Epithelial cell of proximal tubule (primary cell): ENCODE measurements around the gene SRP72. TPM values are rescaled to one million over a fixed set of nuclear protein-coding genes. Genes with fewer than 3 reads are reported as not detected.
A peak's percentile ranks its signal among the peaks of the same experiment; 100 is the strongest.

Source experiments
- DNase-seq: peaks from one replicate; pipeline ENCODE4 v3.0.0-alpha.2; 2011; ENCODE audit warnings: low read depth
- H3K4me3 ChIP-seq: 2 replicates; pipeline ENCODE4 v1.5.1; 2011; ENCODE audit warnings: low read depth, mild to moderate bottlenecking, low read length
- total RNA-seq: library from RNA; depleted of rRNA; stranded (reverse); fragments of >200 nt; gene quantifications from 2 replicates; pipeline ENCODE4 v1.2.3, GENCODE V29; 2015
- TF ChIP-seq, protein P1 (sequence below): conservative IDR thresholded peaks from 2 replicates; pipeline ENCODE4 v1.5.1; 2012; ENCODE audit warnings: low read depth, mild to moderate bottlenecking, low read length

SRP72 gene
- total RNA-seq, 1 donor from 2014 or later = 66.5 TPM

DNA sequence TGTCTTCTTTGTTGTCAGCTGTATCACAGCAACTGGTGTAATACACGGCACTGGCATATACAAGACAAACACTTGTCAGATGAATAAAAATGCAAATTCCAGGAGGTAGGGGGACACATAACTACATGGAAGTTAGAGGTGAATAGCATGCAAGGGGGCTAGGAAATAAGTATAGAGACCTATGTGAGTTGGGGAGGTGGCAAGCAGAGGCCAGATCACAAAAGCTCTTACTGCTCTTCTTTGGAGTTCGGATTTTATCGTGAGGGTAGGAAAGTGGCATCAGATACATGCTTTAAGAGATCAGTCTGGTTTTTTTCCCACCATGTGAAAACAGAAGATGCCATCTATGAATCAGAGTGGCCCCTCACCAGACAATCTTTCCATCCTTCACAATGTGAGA lies 2.8 kb upstream of the SRP72 start:
- H3K4me3 ChIP-seq = no peak overlapping the region
- DNase-seq = no peak
- TF ChIP-seq, protein P1, sequence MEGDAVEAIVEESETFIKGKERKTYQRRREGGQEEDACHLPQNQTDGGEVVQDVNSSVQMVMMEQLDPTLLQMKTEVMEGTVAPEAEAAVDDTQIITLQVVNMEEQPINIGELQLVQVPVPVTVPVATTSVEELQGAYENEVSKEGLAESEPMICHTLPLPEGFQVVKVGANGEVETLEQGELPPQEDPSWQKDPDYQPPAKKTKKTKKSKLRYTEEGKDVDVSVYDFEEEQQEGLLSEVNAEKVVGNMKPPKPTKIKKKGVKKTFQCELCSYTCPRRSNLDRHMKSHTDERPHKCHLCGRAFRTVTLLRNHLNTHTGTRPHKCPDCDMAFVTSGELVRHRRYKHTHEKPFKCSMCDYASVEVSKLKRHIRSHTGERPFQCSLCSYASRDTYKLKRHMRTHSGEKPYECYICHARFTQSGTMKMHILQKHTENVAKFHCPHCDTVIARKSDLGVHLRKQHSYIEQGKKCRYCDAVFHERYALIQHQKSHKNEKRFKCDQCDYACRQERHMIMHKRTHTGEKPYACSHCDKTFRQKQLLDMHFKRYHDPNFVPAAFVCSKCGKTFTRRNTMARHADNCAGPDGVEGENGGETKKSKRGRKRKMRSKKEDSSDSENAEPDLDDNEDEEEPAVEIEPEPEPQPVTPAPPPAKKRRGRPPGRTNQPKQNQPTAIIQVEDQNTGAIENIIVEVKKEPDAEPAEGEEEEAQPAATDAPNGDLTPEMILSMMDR = no peak

DNA sequence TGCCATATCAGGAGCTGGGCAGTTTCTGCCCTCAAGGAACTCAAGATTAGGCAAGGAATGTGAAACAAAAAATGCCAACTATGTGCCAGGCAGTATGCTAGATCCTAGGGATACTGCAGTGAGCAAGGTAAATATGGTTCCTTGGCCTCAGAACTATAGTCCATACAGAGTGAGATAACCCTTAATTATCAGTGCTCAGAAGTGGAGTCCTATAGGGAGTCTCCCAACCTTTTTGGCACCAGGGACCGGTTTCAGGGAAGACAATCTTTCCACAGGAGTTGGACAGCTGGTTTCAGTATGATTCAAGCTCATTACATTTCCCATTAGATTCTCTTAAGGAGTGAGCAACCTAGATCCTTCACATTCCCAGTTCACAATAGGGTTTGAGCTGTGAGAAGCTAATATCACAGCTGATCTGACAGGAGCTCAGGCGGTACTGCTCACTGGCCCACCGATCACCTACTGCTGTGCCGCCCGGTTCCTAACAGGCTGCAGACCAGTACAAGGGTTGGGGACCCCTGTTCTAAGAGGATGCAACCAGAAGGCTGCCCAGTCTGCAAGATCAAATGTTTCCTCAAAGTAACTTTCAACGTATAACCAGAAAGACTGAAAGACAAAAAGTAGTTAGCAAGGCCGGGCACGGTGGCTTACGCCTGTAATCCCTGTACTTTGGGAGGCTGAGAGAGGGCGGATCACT lies 1.7 kb upstream of the SRP72 start:
- DNase-seq = no peak
- peak overlapping the region; percentile 97 for H3K4me3 ChIP-seq
- TF ChIP-seq, protein P1 = no peak

DNA sequence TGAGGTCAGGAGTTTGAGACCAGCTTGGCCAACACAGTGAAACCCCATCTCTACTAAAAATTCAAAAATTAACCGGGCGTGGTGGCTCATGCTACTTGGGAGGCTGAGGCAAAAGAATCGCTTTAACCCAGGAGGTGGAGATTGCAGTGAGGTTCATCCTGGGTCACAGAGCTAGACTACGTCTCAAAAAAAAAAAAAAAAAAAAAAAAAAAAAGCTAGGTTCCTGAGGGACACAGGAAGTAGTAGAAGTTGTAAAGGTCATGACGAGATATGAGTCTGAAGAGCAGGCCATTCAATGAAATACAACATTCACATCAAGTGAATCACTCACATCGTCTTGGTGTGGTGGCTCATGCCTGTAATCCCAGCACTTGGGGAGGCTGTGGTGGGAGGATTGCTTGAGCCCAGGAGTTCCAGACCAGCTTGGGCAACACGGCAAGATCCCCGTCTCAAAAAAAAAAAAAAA lies 1.1 kb upstream of the SRP72 start:
- peak overlapping the region; percentile 97 for H3K4me3 ChIP-seq
- peak; percentile 64 for DNase-seq

DNA sequence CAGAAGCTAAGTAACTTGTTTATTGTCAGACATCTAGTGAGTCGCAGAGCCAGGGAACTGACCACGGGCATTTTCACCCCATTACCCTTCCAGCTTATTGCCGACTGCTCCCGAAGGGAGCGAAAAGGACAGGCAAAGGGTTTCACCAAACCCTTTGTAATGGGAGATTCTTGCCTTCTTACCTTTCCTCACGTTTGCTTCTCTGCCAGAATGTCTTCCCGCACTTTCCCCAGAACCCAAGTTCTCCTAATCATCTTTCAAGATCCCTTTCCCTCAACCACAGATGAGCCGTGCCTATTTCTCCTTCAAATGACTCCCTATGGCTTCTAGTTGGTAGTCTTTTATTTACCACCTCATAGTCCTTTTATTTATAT lies 520 bp upstream of the SRP72 start:
- peak overlapping the region; percentile 97 for H3K4me3 ChIP-seq
- no peak for DNase-seq
- TF ChIP-seq, protein P1 = no peak

DNA sequence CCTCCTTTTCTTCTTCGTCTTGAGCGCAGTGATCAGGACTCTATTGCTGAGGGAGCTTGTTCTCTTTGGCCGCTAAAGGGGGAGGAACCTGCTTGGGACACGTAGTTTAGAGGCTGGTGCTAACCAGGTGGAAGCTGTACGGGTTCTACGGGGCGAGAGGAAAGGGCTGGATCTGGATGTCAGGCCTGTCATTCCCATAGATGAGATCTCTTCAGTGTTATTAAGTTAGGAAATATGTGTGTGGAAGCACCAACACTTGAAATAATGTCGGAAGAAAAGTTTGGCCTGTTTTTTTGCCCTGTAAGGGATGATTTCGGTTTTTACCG lies 643 bp downstream of the SRP72 start:
- peak overlapping the region; percentile 97 for H3K4me3 ChIP-seq
- no peak for DNase-seq
- TF ChIP-seq, protein P1 = no peak

DNA sequence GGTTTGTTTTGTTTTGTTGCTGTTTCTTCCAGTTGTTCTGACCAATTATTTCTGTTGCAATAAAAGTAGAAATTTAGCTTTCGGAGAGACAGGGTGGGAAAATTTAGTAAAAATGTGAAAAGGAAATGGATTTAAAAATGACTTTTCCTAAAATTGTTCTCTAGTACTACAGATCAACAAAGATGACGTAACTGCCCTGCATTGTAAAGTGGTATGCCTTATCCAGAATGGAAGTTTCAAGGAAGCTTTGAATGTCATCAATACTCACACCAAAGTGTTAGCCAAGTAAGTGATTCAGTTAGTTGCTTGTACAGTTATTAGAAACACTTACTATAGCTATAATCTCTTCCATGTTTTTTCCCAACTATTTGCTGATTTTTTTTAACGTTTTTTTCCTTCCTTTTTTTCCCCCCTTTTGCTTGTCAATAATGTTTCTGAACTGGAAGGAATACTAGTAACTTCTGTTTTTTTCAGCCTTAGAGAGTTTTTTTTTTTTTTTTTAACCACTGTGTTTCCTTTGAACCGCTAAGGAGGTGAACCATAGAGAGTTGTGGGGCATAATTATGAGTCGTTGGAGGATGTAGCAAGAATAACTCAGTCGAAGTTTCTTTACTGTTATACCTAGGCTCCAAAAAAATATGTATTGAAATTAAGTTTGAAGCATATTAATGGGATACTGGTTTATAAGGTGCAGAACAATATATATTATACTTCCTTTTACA lies 2.2 kb downstream of the SRP72 start:
- TF ChIP-seq, protein P1 = no peak
- H3K4me3 ChIP-seq = no peak overlapping the region
- no peak for DNase-seq

DNA sequence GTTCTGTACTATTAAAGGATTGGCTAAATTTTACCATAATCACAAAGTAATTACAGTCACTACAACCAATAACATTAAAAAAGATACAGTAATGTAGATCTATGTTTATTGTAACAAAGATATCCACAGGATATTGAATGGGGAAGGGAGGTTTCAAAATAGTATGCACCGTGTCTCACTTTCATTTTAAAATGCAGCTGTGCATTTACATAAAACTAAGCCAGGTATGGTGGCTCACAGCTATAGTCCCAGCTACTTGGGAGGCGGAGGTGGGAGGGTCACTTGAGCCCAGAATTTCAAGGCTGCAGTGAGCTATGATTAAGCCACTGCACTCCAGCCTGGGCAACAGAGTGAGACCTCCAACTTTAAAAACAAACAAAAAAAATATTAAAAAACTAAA lies 8.5 kb downstream of the SRP72 start:
- TF ChIP-seq, protein P1 = no peak

More for the DNA sequence above, 8.5 kb downstream of the SRP72 start:
- no peak for DNase-seq
- no peak overlapping the region for H3K4me3 ChIP-seq
